Measurements from ENCODE around the gene UBXN10.

Gene UBXN10

DNA sequence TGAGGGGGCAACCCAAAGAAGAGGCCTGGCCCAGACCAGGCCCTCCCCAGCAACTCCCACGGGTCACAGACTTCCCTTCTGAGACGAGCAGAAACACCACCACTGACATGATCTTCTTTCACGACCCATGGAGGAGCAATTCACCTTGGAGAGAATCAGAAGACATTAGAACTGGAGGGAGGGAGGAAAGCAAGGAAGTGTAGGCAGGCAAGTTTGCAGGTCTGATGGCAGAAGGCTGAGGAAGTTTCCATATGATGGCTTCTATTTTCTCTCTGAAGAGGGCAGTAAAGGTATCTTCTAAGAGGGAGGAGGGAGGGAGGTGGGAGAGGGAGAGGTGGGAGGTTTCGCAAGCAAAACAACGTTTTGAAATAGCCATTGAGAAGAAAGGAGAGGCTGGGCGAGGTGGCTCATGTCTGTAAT lies 1.4 kb upstream of the UBXN10 start:
- DNase-seq = no peak

DNA sequence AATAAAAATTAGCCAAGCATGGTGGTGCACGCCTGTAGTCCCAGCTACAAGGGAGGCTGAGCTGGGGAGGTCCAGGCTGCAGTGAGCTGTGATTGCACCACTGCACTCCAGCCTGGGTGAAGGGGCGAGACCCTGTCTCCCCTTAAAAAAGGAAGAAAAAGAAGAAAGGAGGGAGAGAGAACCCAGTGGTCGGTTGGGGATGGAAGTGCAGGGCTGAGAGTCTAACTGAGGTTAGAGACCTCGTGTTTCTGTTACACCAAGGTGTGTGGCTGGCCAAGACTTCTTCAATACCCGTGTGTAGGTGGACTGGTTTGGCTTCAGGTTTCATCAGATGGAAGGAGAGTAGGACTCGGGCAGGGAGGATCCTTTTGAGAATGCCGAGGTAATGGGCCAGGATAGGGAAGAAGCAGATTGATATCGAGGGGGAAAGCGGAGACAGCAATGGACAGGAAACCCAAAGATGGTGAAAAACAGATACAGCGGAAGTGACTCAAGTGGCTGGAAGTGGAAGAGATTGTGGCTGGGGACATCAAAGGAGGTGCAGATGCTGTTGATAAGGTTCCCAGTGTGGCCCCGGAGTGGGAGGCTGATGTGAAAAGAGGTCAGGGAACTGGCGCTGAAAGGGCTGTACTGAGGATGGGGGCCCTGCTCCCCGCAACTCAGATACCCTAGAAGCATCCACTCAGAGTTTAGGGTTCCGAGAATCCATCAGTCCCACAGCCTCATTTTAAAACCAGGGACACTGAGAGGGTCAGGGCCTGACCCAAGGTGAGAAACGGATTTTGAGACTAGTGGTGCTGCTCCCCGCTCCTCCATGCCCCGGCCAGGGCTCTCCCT lies 681 bp upstream of the UBXN10 start:
- DNase-seq = no peak

DNA sequence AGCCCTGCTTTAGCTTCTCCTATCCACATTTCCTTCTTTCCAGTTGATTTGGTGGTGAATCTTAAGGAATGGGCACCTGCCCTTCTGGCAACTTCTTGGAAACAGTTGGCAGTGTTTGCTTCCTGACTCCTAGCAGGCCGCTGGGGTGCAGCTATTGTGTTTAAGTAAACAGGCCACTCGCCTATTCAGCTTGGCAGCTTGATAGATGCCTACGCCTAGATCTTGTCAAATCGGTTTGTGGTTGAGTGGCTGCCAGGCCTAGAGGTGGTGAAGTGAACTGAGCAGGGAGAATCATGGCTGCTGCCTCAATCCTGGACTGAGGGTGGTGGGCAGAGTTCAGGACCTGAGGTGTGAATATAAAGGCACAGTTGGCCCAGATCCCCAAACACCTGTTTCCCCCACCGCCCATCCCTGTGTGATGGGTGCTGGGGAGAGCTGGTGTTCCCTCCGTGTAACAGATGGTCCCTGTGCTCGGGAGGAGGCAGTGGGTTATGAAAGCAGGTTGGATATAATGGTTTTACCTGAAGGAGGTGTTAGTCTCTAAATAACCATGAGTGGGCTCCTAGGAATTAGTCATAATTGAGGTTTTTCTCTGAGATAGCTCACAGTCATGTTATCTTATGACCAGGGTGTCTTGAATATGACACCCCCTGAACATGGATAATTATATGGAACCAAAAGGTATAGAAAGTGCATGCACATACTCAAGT lies 1.4 kb downstream of the UBXN10 start:
- no peak for DNase-seq

DNA sequence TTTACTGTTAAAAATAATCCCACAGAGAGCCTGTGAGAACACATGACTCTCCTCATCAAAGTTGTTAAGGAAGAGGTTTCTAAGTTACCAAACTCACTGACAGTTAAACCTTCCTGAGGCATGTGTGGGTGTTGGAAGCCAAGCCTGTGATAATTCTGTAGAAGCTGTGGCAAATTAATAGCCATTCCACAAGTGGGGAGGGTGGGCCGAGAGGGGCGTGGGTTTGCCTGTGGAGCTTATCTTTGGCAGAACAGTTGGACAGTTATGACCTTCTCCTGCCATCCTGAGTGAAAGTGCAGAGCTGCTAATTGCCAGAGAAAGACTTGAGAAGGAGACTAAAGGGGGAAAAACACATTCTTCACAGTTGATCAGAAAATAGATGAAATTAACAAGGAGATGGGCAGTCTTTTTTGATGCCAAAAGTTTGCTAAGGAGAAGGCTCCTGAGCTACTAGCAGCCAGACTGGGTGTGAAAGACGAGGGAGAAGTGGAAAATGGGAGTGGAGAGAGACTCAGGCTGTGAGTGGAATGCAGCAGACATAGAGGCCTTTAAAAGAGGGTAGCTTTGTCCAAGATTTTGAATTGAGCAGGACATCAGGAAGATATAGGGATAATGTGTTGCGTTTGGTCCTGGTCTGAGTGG lies 2.0 kb downstream of the UBXN10 start:
- DNase-seq = no peak

DNA sequence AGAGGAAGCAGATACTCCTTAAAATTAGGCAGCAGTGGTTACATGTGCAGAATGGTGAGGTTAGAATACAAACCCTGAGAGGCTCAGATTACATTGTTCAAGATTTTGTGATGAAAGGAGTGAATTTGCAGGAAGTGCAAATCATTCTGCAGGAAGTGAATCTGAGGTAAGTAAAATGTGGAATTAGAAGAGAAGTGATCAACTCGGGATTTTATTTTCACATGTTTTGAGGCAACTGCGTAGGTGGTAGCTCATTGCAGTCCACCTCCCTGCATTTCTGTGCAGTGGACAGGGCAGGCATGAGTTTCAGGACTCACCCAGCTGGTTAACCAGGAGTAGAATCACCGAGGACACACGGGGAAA lies 2.5 kb downstream of the UBXN10 start:
- no peak for DNase-seq

DNA sequence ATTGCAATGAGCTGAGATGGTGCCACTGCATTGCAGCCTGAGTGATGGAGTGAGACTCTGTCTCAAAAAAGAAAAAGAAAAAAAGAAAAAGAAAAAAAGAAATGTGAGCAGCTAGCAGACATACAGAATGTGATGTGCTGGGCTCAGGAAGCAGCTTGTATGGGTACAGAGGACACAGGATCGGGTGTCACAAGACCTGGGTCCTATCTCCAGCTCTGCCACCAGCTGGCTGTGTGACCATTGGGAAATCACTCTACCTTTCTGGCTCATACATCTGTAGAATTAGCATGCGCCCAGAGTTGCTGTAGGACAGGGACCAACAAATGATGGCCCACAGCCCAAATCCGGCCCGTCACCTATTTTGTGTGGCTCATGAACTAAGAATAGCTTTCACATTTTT lies 3.8 kb downstream of the UBXN10 start:
- DNase-seq = no peak

DNA sequence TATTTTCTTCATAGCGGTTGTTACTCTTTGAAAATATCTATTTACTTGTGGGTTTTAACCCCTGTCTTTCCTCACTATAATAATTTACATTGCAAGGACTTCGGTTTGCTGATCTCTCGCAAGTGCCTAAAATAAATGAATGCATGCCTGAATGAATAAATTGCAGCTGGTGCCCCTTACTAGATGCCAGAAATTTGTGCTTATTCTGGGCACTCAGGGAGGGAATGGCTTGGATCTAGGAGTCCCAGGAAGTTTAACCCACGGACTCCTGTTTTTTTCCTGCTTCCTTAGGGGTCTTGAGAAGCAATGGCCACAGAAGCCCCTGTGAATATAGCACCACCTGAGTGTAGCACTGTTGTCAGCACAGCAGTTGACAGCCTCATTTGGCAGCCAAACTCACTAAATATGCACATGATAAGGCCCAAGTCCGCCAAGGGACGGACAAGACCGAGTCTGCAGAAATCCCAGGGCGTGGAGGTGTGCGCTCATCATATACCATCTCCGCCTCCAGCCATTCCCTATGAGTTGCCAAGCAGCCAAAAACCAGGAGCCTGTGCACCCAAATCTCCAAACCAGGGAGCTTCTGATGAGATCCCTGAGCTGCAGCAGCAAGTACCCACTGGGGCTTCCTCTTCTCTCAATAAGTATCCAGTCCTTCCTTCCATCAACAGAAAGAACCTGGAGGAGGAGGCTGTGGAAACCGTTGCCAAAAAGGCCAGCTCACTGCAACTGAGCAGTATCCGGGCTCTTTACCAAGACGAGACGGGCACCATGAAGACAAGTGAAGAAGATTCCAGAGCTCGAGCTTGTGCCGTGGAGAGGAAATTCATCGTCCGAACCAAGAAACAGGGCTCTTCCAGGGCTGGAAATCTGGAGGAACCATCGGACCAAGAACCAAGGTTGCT lies 4.6 kb downstream of the UBXN10 start:
- no peak for DNase-seq

DNA sequence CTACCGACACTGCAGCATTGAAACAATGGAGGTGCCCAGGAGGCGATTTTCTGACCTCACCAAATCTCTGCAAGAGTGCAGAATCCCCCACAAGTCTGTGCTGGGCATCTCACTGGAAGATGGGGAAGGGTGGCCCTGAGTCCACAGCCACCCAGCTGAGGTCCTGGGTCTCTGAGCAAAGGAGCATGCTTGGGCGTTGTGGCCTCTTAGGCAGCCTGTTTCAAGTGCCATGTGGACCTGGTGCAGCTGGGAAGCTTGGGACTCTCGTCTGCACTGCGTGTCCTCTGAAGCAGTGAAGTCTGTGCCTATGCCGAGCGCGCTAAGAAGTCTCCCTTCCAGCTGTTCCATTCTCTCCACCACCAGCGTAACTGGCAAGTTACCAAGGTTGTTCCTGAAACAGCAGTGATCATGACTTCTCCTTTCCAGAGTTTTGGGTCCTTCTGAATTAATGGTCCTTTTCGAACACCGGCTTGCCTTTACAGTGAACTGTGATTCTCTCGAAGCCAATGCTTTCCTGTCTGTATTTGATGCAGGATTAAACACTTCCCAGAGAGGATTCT lies 5.5 kb downstream of the UBXN10 start:
- no peak for DNase-seq

DNA sequence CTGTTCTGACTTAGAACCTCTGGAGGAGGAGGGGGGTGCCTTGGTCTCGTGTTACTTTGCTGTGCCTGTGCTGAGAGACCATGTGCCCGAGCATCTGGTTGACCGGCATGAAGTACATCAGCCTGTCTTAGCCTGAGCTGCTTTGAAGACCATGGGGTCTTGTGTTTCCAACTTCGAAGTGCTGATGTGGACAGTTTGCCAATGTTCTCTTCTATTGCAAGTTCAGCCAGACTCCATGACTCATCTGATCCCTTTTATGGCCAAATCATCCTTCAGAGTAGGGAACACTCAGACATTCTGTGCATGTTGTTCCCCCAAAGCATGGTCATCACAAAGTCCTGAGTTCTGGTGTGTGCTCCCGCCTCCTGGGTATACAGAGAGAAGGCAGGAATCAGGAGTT lies 6.5 kb downstream of the UBXN10 start:
- DNase-seq = no peak

DNA sequence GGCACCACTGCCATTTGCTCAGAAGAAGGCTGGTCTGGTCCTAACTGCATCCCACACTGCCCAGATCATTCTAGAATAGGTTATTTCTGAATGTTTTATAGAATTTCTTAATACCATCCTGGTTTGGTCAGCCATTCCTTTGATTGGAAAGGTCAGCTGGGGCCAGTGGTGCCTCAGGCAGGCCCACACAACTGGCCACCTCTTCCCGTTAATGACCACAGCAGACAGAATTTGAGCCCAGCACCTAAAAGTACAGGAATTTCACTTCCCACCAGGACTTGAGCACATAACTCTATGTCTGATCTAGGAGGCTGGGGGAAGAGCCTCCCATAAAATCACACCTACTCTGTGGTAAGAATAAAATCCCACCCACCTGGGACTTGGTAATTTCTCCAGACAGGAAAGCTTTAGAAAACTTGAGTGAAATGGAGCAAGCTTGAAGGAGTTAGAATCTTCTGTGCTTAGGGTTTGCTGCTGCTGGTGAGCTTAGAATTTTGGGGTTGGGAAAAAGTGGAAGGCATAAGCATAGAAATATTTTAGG lies 7.0 kb downstream of the UBXN10 start:
- no peak for DNase-seq

DNA sequence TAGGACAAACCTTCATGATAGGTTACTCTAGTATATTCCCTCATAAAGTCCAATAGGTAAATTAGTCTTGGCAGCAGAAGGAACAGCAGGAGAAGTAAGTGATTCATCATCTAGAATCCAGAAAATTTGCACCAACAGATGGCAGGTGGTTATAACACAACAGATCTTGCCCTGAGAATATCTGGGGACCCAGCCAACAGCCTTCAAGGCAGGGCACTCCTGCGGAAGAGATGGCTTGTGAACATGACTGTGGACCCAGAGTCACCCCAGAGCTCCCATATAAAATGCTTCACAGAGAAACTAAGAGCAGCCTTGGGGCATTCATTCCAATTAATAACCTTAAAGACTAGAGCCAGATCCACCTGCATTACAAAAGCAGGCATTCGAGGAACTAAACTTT lies 8.3 kb downstream of the UBXN10 start:
- no peak for DNase-seq

DNA sequence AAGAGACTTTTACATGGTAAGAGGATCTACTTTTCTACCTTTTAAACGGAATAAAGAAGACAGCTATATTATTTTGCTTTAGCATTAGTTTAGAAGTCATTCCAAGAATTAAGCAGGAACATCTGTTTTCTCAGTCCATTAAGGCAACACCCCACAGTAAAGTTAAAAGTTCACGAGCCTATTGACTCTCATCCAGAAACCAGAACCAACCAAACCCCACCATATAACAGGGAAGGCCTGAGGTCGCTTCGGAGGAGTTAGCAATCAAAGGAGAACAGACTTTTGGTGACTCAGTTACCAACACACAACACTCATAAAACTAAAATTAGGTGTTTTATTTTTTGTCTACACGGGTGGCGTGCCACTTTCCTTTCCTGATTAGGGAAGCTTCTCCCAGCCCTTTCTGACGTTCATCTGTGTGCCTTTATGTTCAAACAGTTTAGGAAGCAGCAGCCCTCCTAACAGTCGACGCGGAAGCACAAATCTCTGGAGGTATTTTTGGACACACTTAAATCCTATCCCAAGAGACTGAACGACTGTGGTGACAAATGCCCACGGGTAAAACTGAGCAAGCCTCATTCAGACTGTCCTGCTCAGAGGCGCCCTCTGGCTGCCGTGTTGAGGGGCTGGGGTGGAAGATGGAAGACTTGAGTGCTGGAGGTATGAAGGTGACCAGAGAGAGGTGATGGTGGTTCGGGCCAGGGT lies 9.0 kb downstream of the UBXN10 start:
- no peak for DNase-seq

DNA sequence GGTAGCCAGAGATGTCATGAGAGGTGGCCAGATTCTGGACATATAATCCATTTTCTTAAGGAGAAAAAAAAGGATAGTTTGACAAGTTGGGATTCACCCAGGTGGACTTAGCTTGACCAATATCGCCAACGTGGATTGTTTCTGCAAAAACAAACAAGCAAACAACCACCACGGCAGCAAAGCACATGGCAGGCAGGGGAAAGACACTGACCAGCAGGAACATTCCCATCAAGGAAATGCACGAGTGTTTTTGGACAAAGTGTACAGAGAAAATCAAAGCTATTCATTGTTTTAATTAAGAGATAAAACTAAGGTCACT lies 9.5 kb downstream of the UBXN10 start:
- DNase-seq = no peak

DNA sequence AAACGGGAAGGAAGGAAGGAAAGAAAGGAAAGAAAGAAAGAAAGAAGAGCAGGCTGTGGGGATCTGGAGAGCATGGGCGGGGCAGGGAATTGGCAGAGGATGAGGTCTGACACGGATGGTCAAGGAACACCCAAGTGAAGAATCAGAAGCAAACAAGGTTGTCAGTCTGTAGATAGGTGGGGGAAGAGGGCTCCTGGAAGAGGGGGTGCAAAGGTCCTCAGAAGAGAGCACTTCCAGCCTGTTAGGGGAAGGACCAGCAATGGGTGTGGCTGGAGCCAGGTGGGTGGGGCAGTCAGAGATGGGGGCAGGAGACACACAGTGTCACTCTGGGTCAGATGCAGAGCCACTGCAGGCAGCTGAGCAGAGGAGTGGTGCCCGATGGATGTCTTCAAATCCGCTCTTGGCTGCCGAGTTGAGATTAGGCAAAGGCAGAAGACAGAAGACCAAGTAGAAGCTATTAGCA lies 11.5 kb downstream of the UBXN10 start:
- no peak for DNase-seq

DNA sequence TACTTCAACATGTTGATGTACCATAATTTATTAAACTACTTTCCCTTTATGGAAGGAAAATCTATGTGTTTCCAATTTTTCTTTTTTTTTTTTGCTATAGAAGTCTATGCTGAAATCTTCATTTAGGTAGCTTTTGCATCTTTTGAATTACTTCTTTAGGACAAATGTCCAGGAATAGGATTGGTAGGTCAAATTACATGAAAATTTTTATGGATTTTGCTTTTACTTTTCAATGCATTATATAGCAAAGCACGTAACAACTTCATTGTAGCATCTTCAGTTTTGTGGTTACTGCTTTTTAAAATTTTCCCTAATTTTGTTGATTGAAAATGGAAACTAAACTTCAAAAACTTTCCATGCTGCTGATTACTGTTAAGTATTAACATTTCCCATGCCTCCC lies 12.4 kb downstream of the UBXN10 start:
- DNase-seq = no peak

DNA sequence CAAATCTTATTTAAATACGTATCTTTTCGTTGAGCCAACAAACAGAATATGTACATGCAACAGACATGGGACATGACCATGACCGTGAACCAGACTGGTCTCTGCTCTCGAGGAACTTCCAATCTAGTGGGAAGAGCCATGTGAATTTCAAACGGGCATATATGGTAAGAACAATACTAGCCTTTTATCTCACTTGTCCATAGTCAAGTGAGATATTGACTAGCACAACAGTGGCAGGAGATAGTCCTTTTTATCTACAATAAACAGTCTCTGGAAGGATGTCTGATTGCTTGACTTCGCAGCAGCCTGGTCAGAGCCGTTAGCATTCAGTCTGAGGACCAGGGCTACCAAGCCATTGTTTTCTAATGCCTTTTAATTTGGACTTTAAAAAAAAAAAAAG lies 13.0 kb downstream of the UBXN10 start:
- no peak for DNase-seq

DNA sequence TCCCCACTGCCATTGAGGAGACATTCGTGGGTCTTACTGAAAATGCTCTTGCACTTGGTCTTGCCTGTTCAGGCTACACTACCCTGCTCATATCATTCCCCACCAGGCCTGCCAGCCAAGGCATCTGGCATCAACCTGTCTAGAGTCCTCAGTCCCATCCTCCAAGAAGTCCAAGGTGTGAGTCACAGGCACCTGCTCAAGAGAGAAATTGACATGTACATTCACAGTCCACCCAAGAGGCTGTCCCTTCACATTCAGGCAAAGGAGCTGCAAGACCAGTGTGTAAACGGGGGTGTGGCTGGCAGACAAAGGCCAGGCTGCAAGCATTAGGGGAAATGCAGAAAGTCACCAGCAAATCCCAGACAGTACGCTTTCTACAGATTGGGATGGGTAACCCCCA lies 13.5 kb downstream of the UBXN10 start:
- no peak for DNase-seq

DNA sequence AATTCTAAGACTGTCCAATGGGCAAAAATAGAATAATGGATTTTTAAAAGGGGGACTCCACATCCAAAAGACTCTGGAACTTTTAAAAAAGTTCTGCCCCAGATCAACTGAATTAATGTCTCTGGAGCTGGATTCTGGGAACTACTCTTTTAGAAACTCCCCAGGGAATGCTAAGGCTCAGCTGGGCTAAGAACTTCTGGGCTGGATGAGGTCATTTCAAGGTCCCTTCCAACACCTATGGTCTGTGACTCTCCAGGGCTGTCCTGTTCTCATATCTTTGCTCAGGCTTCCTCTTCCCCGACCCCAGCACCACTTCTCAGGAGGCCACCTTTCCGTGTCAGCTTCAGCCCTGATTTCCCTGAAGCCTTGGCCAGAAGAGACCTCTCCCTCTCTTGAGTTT lies 13.9 kb downstream of the UBXN10 start:
- DNase-seq = no peak

DNA sequence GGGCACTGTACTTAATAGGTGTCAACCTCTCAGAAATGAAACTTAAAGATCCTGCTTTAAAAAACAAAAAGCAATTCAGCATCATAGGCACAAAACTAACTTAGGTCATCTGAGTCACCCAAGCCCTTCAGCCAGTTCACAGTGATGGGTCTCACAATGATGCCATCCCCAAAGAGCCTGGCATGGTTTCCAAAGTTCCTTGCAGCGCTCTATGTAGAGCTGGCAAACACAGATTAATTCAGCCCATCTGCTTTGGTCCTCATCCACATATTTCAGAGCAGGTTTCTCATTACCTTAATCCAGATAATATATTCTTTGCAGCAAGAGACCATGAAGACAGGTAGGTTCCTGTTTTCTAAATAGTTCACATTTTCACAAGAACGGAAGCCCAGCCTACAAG lies 15.1 kb downstream of the UBXN10 start:
- no peak for DNase-seq

DNA sequence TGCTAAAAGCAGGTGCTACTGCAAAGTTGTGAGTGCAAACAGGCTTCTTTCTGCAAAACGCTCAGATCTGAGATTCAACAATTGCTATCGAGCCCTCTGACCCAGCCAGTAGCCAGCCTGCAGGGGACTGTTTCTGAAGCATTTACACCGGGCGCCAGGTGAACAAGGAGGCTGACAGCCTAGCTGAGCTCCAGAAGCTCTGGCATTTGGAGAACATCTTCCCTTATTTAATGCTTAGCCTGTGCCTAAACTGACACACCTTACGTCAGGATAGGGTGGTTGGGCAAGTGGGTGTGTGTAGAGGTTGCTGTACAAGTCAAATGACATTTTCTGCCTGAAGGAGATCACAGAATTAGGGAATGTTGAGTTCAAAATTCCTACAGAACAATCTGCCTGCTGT lies 16.3 kb downstream of the UBXN10 start:
- DNase-seq = no peak

DNA sequence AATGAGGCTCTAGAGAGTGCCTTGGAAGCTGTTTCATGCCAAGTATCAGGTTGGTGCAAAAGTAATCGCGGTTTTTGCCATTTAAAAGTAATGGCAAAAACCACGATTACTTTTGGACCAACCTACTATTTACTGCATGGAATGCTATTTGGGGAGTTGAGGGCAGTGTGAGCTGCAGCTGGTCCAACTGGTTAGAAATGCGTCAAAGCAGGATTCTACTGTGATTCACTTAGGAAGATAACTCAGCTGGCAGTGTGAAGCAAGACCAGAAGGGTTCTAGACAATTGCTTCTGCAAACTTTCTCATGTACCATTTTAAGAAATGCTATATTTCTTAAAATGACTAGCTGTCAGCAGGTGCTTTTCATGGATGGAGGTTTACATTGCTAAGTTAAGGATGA lies 21.6 kb downstream of the UBXN10 start:
- no peak for DNase-seq

DNA sequence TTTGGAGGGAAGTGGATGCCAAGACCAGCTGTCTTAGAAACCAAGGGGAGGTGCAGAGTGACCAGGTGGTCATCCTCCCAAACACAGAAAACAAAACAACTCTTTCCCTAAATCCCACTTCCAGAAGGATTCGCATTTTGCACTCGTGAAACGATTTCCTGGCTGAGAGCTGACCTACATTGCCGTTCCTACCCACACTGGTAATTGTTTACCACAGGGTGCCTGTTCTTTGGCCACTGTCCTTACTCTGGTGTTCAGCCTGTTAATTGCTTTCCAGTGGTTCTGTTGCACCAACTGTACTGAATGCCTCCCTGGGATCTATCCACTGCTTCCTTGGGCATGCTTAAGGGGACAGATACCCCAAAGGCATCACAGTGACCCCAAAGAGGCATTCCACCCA lies 23.6 kb downstream of the UBXN10 start:
- no peak for DNase-seq

Data from NCI-H524 treated with DMSO at 0.1 percent for 48 hours (cell line).